Gastroesophageal sphincter (tissue), 4 donors: ENCODE measurements around the gene C17orf100. TPM values are rescaled to one million over a fixed set of nuclear protein-coding genes. Genes with fewer than 3 reads are reported as not detected.

Experiments
- ATAC-seq: fragments of 150-250 bp; one replicate; pipeline ENCODE4 v1.9.1; 2016; ENCODE audit warnings: mild to moderate bottlenecking, moderate library complexity
- H3K27ac ChIP-seq, 4 donors: fragments of 200-600 bp; sonication (generic) in 3 of 4; 1 replicate in 3 of 4; 2 replicates in 1 of 4; pipeline ENCODE4 v1.5.1; 2016 to 2019
- H3K27me3 ChIP-seq: fragments of 200-600 bp; sonication (generic); one replicate; pipeline ENCODE4 v1.5.1; 2019
- H3K36me3 ChIP-seq, 2 donors: fragments of 200-600 bp; sonication (generic); one replicate each; pipeline ENCODE4 v1.5.1; 2019; ENCODE audit warnings: control low read depth in 1 of 2
- H3K4me1 ChIP-seq, 3 donors: fragments of 200-600 bp; sonication (generic); 1 replicate in 2 of 3; 2 replicates in 1 of 3; pipeline ENCODE4 v1.5.1; 2016 to 2019; ENCODE audit warnings: control low read depth in 2 of 3
- H3K4me3 ChIP-seq, 2 donors: fragments of 200-600 bp; sonication (generic); one replicate each; pipeline ENCODE4 v1.5.1; 2019; ENCODE audit warnings: mild to moderate bottlenecking in 1 of 2, moderate library complexity in 1 of 2
- H3K9me3 ChIP-seq, 3 donors: fragments of 200-600 bp; sonication (generic); one replicate each; pipeline ENCODE4 v1.5.1; 2017 to 2019; ENCODE audit warnings: control low read depth in 2 of 3
- CTCF ChIP-seq, 4 experiments: fragments of 200-600 bp in 2 of 4; fragments of 450-650 bp in 2 of 4; sonication (generic) in 1 of 4; IDR thresholded peaks; one replicate each; pipeline ENCODE4 v1.5.1; 2017 to 2019; ENCODE audit warnings: antibody characterized with exemption in 4 of 4, mild to moderate bottlenecking in 2 of 4, moderate library complexity in 2 of 4
- EP300 ChIP-seq: sonication (generic); formaldehyde crosslinking; IDR thresholded peaks from one replicate; pipeline ENCODE4 v1.6.1; 2017; ENCODE audit warnings: antibody characterized with exemption, mild to moderate bottlenecking
- POLR2A ChIP-seq, 2 donors: fragments of 450-650 bp; IDR thresholded peaks; one replicate each; pipeline ENCODE4 v1.6.1; 2017; ENCODE audit warnings: antibody characterized with exemption in 2 of 2, mild to moderate bottlenecking in 2 of 2, moderate library complexity in 1 of 2
- POLR2AphosphoS5 ChIP-seq: sonication (generic); formaldehyde crosslinking; IDR thresholded peaks from one replicate; pipeline ENCODE4 v1.6.1; 2017; ENCODE audit warnings: antibody characterized with exemption
- WGBS, 2 donors: methylation state at CpG; one replicate each; pipeline ENCODE4 v1.1.5; 2018; ENCODE audit warnings: low coverage in 1 of 2; 5-methylcytosine and 5-hydroxymethylcytosine counted together
- small RNA-seq, 4 donors: library from RNA; depleted of rRNA; stranded (forward); fragments of <200 nt; gene quantifications; one replicate each; pipeline ENCODE3, GENCODE V24; 2016
- total RNA-seq, 4 donors: library from RNA; depleted of rRNA; stranded (reverse); fragments of >200 nt; gene quantifications; one replicate each; pipeline ENCODE4 v1.1.0, GENCODE V29; 2016

C17orf100 gene
- total RNA-seq, 4 donors from 2014 or later, result 1.4 to 2.1 TPM; not detected in 2

GRCh38 chr17:6699997-6700947 is 48.7 kb downstream of the C17orf100 start:
- Histone ChIP-seq H3K27me3 (peaks cover 53% of the 10 kb centered on the region), H3K4me1 (no peaks in the 10 kb centered on the region), H3K36me3 (no peaks in the 10 kb centered on the region), H3K27ac (no peak overlapping the region), H3K9me3 (no peaks in the 10 kb centered on the region), H3K4me3 (no peak overlapping the region)
- TF ChIP-seq EP300 (no peak), POLR2A (IDR thresholded peaks at IDR 0.05) (no peak), POLR2AphosphoS5 (no peak), CTCF (IDR thresholded peaks at IDR 0.05) (no peak)
- 43 to 68% methylated on average over 7 to 11 of the region's 16 CpGs for WGBS, 2 donors
- no peak for ATAC-seq

- Histone ChIP-seq H3K27ac (no peak overlapping the region), H3K4me3 (no peak overlapping the region), H3K9me3 (no peaks in the 10 kb centered on the region), H3K36me3 (no peaks in the 10 kb centered on the region), H3K27me3 (peaks cover 51% of the 10 kb centered on the region), H3K4me1 (no peaks in the 10 kb centered on the region)
- 62 to 70% methylated on average over 2 to 4 of the region's 8 CpGs for WGBS, 2 donors
- no peak for ATAC-seq
- no peak for TF ChIP-seq EP300
- no peak for TF ChIP-seq CTCF (IDR thresholded peaks at IDR 0.05)
- TF ChIP-seq POLR2AphosphoS5, result no peak
- no peak for TF ChIP-seq POLR2A (IDR thresholded peaks at IDR 0.05)
Measured at GRCh38 chr17:6700948-6701307, 49.4 kb downstream of the C17orf100 start.

GRCh38 chr17:6701719-6702118 is 50.2 kb downstream of the C17orf100 start:
- H3K9me3 ChIP-seq, result no peaks in the 10 kb centered on the region
- 7 to 14% methylated on average over 5 to 6 of the region's 11 CpGs for WGBS, 2 donors
- H3K4me3 ChIP-seq, result no peak overlapping the region
- peak in 1 of 4 experiments; percentile 18 for TF ChIP-seq CTCF (IDR thresholded peaks at IDR 0.05)
- TF ChIP-seq POLR2A (IDR thresholded peaks at IDR 0.05), result no peak
- no peak for TF ChIP-seq POLR2AphosphoS5
- no peak for TF ChIP-seq EP300
- no peak overlapping the region for H3K27ac ChIP-seq
- no peaks in the 10 kb centered on the region for H3K4me1 ChIP-seq
- H3K27me3 ChIP-seq, result peaks cover 51% of the 10 kb centered on the region
- H3K36me3 ChIP-seq, result no peaks in the 10 kb centered on the region
- no peak for ATAC-seq

GRCh38 chr17:6702567-6703215 is 51.1 kb downstream of the C17orf100 start:
- WGBS, 2 donors, result no CpG with 5 or more reads among the region's 16 CpGs
- no peak overlapping the region for H3K27ac ChIP-seq
- no peak for ATAC-seq
- TF ChIP-seq EP300 (no peak), CTCF (IDR thresholded peaks at IDR 0.05) (no peak), POLR2A (IDR thresholded peaks at IDR 0.05) (no peak), POLR2AphosphoS5 (no peak)
- H3K4me1 ChIP-seq, result no peaks in the 10 kb centered on the region
- H3K4me3 ChIP-seq, result no peak overlapping the region
- H3K9me3 ChIP-seq, result no peaks in the 10 kb centered on the region
- H3K36me3 ChIP-seq, result no peaks in the 10 kb centered on the region
- peaks cover 52% of the 10 kb centered on the region for H3K27me3 ChIP-seq

Small RNA genes lying within 50 kb of the gene (small RNA-seq; reads per million reads assigned to genes)
- 0 to 0.13 (median 0.06) reads per million in 4 donors for gene MIR4520-1

Other genes starting within 250 kb of the C17orf100 start
- gene AIPL1, start 216.6 kb upstream of the C17orf100 start, total RNA-seq, result not detected
- under 1 TPM in 2 of 4 donors, not detected in 2; 0.31 to 0.59 TPM for gene PIMREG, start 207.3 kb upstream of the C17orf100 start, total RNA-seq
- gene PITPNM3, start 95.2 kb upstream of the C17orf100 start, total RNA-seq, result 10 to 100 TPM; 23.3 to 87.7 (median 47.8) TPM
- 10 to 100 TPM; 33.9 to 58.8 (median 40.2) TPM for gene KIAA0753, start 11.1 kb upstream of the C17orf100 start, total RNA-seq
- 10 to 100 TPM; 41.2 to 85.8 (median 68.2) TPM for gene TXNDC17, start 10.7 kb upstream of the C17orf100 start, total RNA-seq
- gene MED31, start 157 bp upstream of the C17orf100 start, total RNA-seq, result 10 to 100 TPM in 1 of 4 donors, 1 to 10 TPM in 3; 1.9 to 12.0 (median 7.8) TPM
- gene SLC13A5, start 61.6 kb downstream of the C17orf100 start, total RNA-seq, result under 1 TPM in 1 of 4 donors, not detected in 3; 0.39 TPM
- gene XAF1, start 104.3 kb downstream of the C17orf100 start, total RNA-seq, result 10 to 100 TPM; 11.0 to 40.9 (median 19.1) TPM
- 1 to 10 TPM in 1 of 4 donors, not detected in 3; 2.3 TPM for gene FBXO39, start 124.5 kb downstream of the C17orf100 start, total RNA-seq
- gene TEKT1, start 180.0 kb downstream of the C17orf100 start, total RNA-seq, result under 1 TPM in 1 of 4 donors, not detected in 3; 0.27 TPM